HG02973 (cell line): ENCODE results near the gene ITGA11.

Experiments used
- ATAC-seq: cut with Tn5 transposase; IDR thresholded peaks from one replicate; pipeline ENCODE4 v1.9.1; 2021; ENCODE audit warnings: moderate library complexity; ENCODE audit not compliant: unreplicated experiment

ITGA11 gene

GRCh38 chr15:68277603-68278344 is 154.2 kb downstream of the ITGA11 start, which contains the start of gene FEM1B:
TSS of gene FEM1B (plus strand) at chr15:68277745. CDS start at chr15:68278418, 673 bp downstream.
- ATAC-seq = peak; percentile 70

GRCh38 chr15:68277131-68277602 is 154.8 kb downstream of the ITGA11 start:
- ATAC-seq = no peak

- ATAC-seq = no peak
These were observed 155.3 kb downstream of the ITGA11 start for GRCh38 chr15:68276668-68277067.

- no peak for ATAC-seq
These were observed 156.7 kb downstream of the ITGA11 start for GRCh38 chr15:68275165-68275746.

- no peak for ATAC-seq
These were observed 157.6 kb downstream of the ITGA11 start for GRCh38 chr15:68274201-68274848.

- ATAC-seq = no peak
These were observed 159.2 kb downstream of the ITGA11 start for GRCh38 chr15:68272721-68273271.

- ATAC-seq = no peak
These were observed 160.0 kb downstream of the ITGA11 start for GRCh38 chr15:68271854-68272471.

GRCh38 chr15:68268405-68268804 is 163.6 kb downstream of the ITGA11 start:
- no peak for ATAC-seq

- no peak for ATAC-seq
These were observed 166.3 kb downstream of the ITGA11 start for GRCh38 chr15:68265674-68266073.

GRCh38 chr15:68265081-68265480 is 166.9 kb downstream of the ITGA11 start:
- ATAC-seq = no peak

- ATAC-seq = no peak
These were observed 167.7 kb downstream of the ITGA11 start for GRCh38 chr15:68264282-68264681.

GRCh38 chr15:68262514-68263356 is 169.2 kb downstream of the ITGA11 start:
- no peak for ATAC-seq

GRCh38 chr15:68261980-68262379 is 170.0 kb downstream of the ITGA11 start:
- ATAC-seq = no peak

GRCh38 chr15:68261241-68261640 is 170.7 kb downstream of the ITGA11 start:
- no peak for ATAC-seq

- no peak for ATAC-seq
These were observed 172.1 kb downstream of the ITGA11 start for GRCh38 chr15:68259883-68260282.

GRCh38 chr15:68258692-68259091 is 173.3 kb downstream of the ITGA11 start:
- ATAC-seq = no peak

- no peak for ATAC-seq
These were observed 175.1 kb downstream of the ITGA11 start for GRCh38 chr15:68256675-68257450.

- ATAC-seq = no peak
These were observed 178.9 kb downstream of the ITGA11 start for GRCh38 chr15:68252925-68253534.
